IMR-90 (cell line): ENCODE data around the gene LRFN5. TPM values are rescaled to one million over a fixed set of nuclear protein-coding genes. Genes with fewer than 3 reads are reported as not detected.

Experiments
- ATAC-seq: fragments of 200-7000 bp; cut with Tn5 transposase; 2 replicates; pipeline ENCODE4 v1.9.1; 2020; ENCODE audit warnings: low read depth, mild to moderate bottlenecking, moderate library complexity
- BruUV-seq: library from RNA; stranded (reverse); fragments of 400-500 nt; replicated peaks from 2 replicates; lab custom pipeline; 2021; lab: Mats Ljungman, UMichigan
- CTCF ChIA-PET: fragments of 300-600 bp; formaldehyde crosslinking; extraction: SDS; loops from one replicate; lab custom pipeline; 2021; ENCODE audit warnings: antibody characterized with exemption; lab: Yijun Ruan, JAX
- POLR2A ChIA-PET: fragments of 300-600 bp; sonication (Branson Sonifier 250); formaldehyde crosslinking; loops from one replicate; lab custom pipeline; 2022; ENCODE audit warnings: antibody characterized with exemption; ENCODE audit not compliant: unreplicated experiment; lab: Charles Lee
- DNase-seq: peaks from one replicate; pipeline ENCODE4 v3.0.0; 2013
- H2AFZ ChIP-seq: replicated peaks from 2 replicates; pipeline ENCODE3; 2013; ENCODE audit warnings: low read length, mild to moderate bottlenecking; ENCODE audit not compliant: poor library complexity
- H2AK5ac ChIP-seq: 2 replicates; pipeline ENCODE4 v1.6.1; 2013; ENCODE audit warnings: low read depth, low read length, inconsistent platforms
- H2AK9ac ChIP-seq: replicated peaks from 2 replicates; pipeline ENCODE3; 2013; ENCODE audit warnings: mild to moderate bottlenecking, low read depth, low read length, moderate library complexity; ENCODE audit not compliant: poor library complexity
- H2BK120ac ChIP-seq: 2 replicates; pipeline ENCODE4 v1.6.1; 2013; ENCODE audit warnings: low read depth, low read length, inconsistent platforms
- H2BK15ac ChIP-seq: 3 replicates; pipeline ENCODE4 v1.6.1; 2013; ENCODE audit warnings: low read depth, low read length, inconsistent platforms
- H2BK20ac ChIP-seq: 2 replicates; pipeline ENCODE4 v1.6.1; 2013; ENCODE audit warnings: low read depth, mild to moderate bottlenecking, inconsistent platforms, low read length, moderate library complexity
- H2BK5ac ChIP-seq: 2 replicates; pipeline ENCODE4 v1.6.1; 2013; ENCODE audit warnings: mild to moderate bottlenecking, low read depth, low read length, inconsistent platforms; ENCODE audit not compliant: poor library complexity, severe bottlenecking
- H3K14ac ChIP-seq: replicated peaks from 2 replicates; pipeline ENCODE4 v1.6.1; 2013; ENCODE audit warnings: low read depth, low read length, inconsistent platforms
- H3K18ac ChIP-seq: 2 replicates; pipeline ENCODE4 v1.6.1; 2013; ENCODE audit warnings: low read depth, low read length, control low read depth
- H3K23ac ChIP-seq: 2 replicates; pipeline ENCODE4 v1.6.1; 2013; ENCODE audit warnings: low read depth, low read length, inconsistent platforms
- H3K27ac ChIP-seq: 2 replicates; pipeline ENCODE4 v1.5.1; 2013; ENCODE audit warnings: mild to moderate bottlenecking, control low read depth, low read length; ENCODE audit not compliant: insufficient read depth
- H3K27me3 ChIP-seq: 2 replicates; pipeline ENCODE4 v1.6.1; 2013; ENCODE audit warnings: low read length; ENCODE audit not compliant: control insufficient read depth, insufficient read depth
- H3K36me3 ChIP-seq: 2 replicates; pipeline ENCODE4 v1.6.1; 2013; ENCODE audit warnings: low read length, mixed read lengths; ENCODE audit not compliant: control insufficient read depth, insufficient read depth
- H3K4ac ChIP-seq: 2 replicates; pipeline ENCODE4 v1.6.1; 2013; ENCODE audit warnings: low read depth, low read length, inconsistent platforms
- H3K4me1 ChIP-seq: 2 replicates; pipeline ENCODE4 v1.6.1; 2013; ENCODE audit warnings: low read length, mixed read lengths; ENCODE audit not compliant: control insufficient read depth, insufficient read depth
- H3K4me2 ChIP-seq: 2 replicates; pipeline ENCODE4 v1.6.1; 2013; ENCODE audit warnings: low read depth, mild to moderate bottlenecking, control low read depth, low read length, moderate library complexity
- H3K4me3 ChIP-seq: 2 replicates; pipeline ENCODE4 v1.5.1; 2013; ENCODE audit warnings: low read depth, mild to moderate bottlenecking, control low read depth, low read length, moderate library complexity; ENCODE audit not compliant: insufficient read depth
- H3K56ac ChIP-seq: 2 replicates; pipeline ENCODE4 v1.6.1; 2013; ENCODE audit warnings: low read length, inconsistent platforms; ENCODE audit not compliant: insufficient read depth; ENCODE audit errors: extremely low read depth
- H3K79me1 ChIP-seq, 2 experiments: 2 replicates each; pipeline ENCODE4 v1.6.1; 2013; ENCODE audit warnings: low read length in 2 of 2, inconsistent platforms in 1 of 2, low read depth in 1 of 2
- H3K9ac ChIP-seq: 2 replicates; pipeline ENCODE4 v1.6.1; 2013; ENCODE audit warnings: low read depth, low read length, control low read depth
- H3K9me1 ChIP-seq: 2 replicates; pipeline ENCODE4 v1.6.1; 2013; ENCODE audit warnings: low read length, inconsistent platforms; ENCODE audit not compliant: insufficient read depth
- H3K9me3 ChIP-seq: 2 replicates; pipeline ENCODE4 v1.6.1; 2013; ENCODE audit warnings: low read length; ENCODE audit not compliant: control insufficient read depth, insufficient read depth
- H4K20me1 ChIP-seq: 2 replicates; pipeline ENCODE4 v1.6.1; 2013; ENCODE audit warnings: low read length, inconsistent platforms; ENCODE audit not compliant: insufficient read depth
- H4K5ac ChIP-seq: 2 replicates; pipeline ENCODE4 v1.6.1; 2013; ENCODE audit warnings: mild to moderate bottlenecking, low read depth, low read length, control low read depth
- H4K8ac ChIP-seq, 2 experiments: 2 replicates each; pipeline ENCODE4 v1.6.1; 2013; ENCODE audit warnings: low read depth in 2 of 2, low read length in 2 of 2, control low read depth in 1 of 2, inconsistent platforms in 1 of 2
- H4K91ac ChIP-seq: 2 replicates; pipeline ENCODE4 v1.6.1; 2013; ENCODE audit warnings: low read depth, low read length, inconsistent platforms; ENCODE audit not compliant: insufficient read depth
- BHLHE40 ChIP-seq: fragments of 150-350 bp; IDR thresholded peaks from 2 replicates; pipeline ENCODE4 v1.6.1; 2016; ENCODE audit warnings: mild to moderate bottlenecking, low read depth, low read length
- CEBPB ChIP-seq: IDR thresholded peaks from 2 replicates; pipeline ENCODE4 v1.6.1; 2012; ENCODE audit warnings: low read depth, low read length, improper control_type of control experiment
- CHD1 ChIP-seq: IDR thresholded peaks from 2 replicates; pipeline ENCODE4 v1.6.1; 2012; ENCODE audit warnings: low read depth, low read length, improper control_type of control experiment
- CTCF ChIP-seq: conservative IDR thresholded peaks from 2 replicates; pipeline ENCODE4 v1.5.1; 2012; ENCODE audit warnings: mild to moderate bottlenecking, low read depth, low read length, improper control_type of control experiment
- ELK1 ChIP-seq: fragments of 150-350 bp; IDR thresholded peaks from 2 replicates; pipeline ENCODE4 v1.6.1; 2016; ENCODE audit warnings: low read depth, mild to moderate bottlenecking, low read length, moderate library complexity, borderline replicate concordance
- FOS ChIP-seq: fragments of 150-350 bp; IDR thresholded peaks from 2 replicates; pipeline ENCODE4 v1.6.1; 2016; ENCODE audit warnings: low read depth, low read length
- MAFK ChIP-seq: IDR thresholded peaks from 2 replicates; pipeline ENCODE4 v1.6.1; 2012; ENCODE audit warnings: low read depth, low read length, improper control_type of control experiment
- MAZ ChIP-seq: IDR thresholded peaks from 2 replicates; pipeline ENCODE4 v1.6.1; 2012; ENCODE audit warnings: low read depth, mild to moderate bottlenecking, low read length, improper control_type of control experiment, moderate library complexity, borderline replicate concordance
- MXI1 ChIP-seq: IDR thresholded peaks from 2 replicates; pipeline ENCODE4 v1.6.1; 2012; ENCODE audit warnings: low read depth, mild to moderate bottlenecking, low read length, moderate library complexity, borderline replicate concordance
- NFE2L2 ChIP-seq: fragments of 150-350 bp; IDR thresholded peaks from 2 replicates; pipeline ENCODE4 v1.6.1; 2016; ENCODE audit warnings: low read depth, mild to moderate bottlenecking, low read length
- POLR2A ChIP-seq: IDR thresholded peaks from 2 replicates; pipeline ENCODE4 v1.6.1; 2012; ENCODE audit warnings: mild to moderate bottlenecking, low read depth, low read length
- RAD21 ChIP-seq: IDR thresholded peaks from 2 replicates; pipeline ENCODE4 v1.6.1; 2012; ENCODE audit warnings: low read length, improper control_type of control experiment
- RCOR1 ChIP-seq: IDR thresholded peaks from 2 replicates; pipeline ENCODE4 v1.6.1; 2012; ENCODE audit warnings: mild to moderate bottlenecking, low read length, improper control_type of control experiment; ENCODE audit not compliant: insufficient replicate concordance
- RFX5 ChIP-seq: IDR thresholded peaks from 2 replicates; pipeline ENCODE4 v1.8.0; 2012; ENCODE audit warnings: low read depth, mild to moderate bottlenecking, low read length, moderate library complexity
- SMC3 ChIP-seq: fragments of 150-350 bp; IDR thresholded peaks from 2 replicates; pipeline ENCODE4 v1.6.1; 2016; ENCODE audit warnings: low read depth, mild to moderate bottlenecking, antibody characterized with exemption, low read length, moderate library complexity
- USF2 ChIP-seq: fragments of 150-350 bp; IDR thresholded peaks from 2 replicates; pipeline ENCODE4 v1.6.1; 2017; ENCODE audit warnings: mild to moderate bottlenecking, antibody characterized with exemption, low read length, low read depth
- WGBS, 2 experiments: methylation state at CpG; one replicate each; pipeline versions ENCODE4 v1.1.5 to v1.1.7; 2013; ENCODE audit warnings: missing lambda C conversion rate in 2 of 2; ENCODE audit not compliant: insufficient read length in 1 of 2; ENCODE audit errors: extremely low coverage in 2 of 2; 5-methylcytosine and 5-hydroxymethylcytosine counted together
- dilution Hi-C: fragments of 300-500 bp; cut with HindIII; formaldehyde crosslinking; loops from one replicate; pipeline ENCODE4 v1.14.3; 2018; ENCODE audit warnings: low sequenced_read_pairs; ENCODE audit not compliant: unreplicated experiment
- in situ Hi-C: fragments of 300-500 bp; cut with MboI; formaldehyde crosslinking; loops from 3 replicates; pipeline ENCODE4 v1.14.3; 2019; ENCODE audit warnings: low sequenced_read_pairs, inconsistent platforms, mixed read lengths
- intact Hi-C: fragments of 100-400 bp; cut with micrococcal nuclease; formaldehyde crosslinking; loops from 2 replicates; pipeline ENCODE4 v1.10.0; 2022
- polyA plus RNA-seq, 3 experiments: library from polyadenylated mRNA; depleted of rRNA; stranded (reverse); fragments of >200 nt; gene quantifications; 2 replicates each; pipeline ENCODE4 v1.2.3, GENCODE V29; 2012; ENCODE audit warnings: low replicate concordance in 1 of 3
- total RNA-seq: library from RNA; depleted of rRNA; stranded (reverse); fragments of >200 nt; gene quantifications from 2 replicates; pipeline ENCODE4 v1.2.3, GENCODE V29; 2012

The LRFN5 gene
- total and polyA plus RNA-seq, 2 of the 4 experiments (the other 2 are of a cell fraction) = 1.8 to 3.6 TPM

GRCh38 chr14:41570415-41571155 lies 36.1 kb upstream of the LRFN5 start:
- no peak overlapping the region for H2BK20ac ChIP-seq
- POLR2A ChIA-PET = no interaction called here
- no peak overlapping the region for H3K27ac ChIP-seq
- no peaks in the 10 kb centered on the region for H3K27me3 ChIP-seq
- no peak overlapping the region for H3K4ac ChIP-seq
- H2BK120ac ChIP-seq = no peak overlapping the region
- in situ Hi-C loops (no loop called here), dilution Hi-C loops (no loop called here), intact Hi-C loops (no loop called here)
- no peak overlapping the region for H3K23ac ChIP-seq
- WGBS, 2 experiments = 37% methylated on average over 3 of the region's 5 CpGs; no CpG with 5 or more reads in 1 of the 2 experiments
- CTCF ChIA-PET = no interaction called here
- H2AFZ ChIP-seq = no peak overlapping the region
- no peak overlapping the region for H3K4me3 ChIP-seq
- H3K4me2 ChIP-seq = no peak overlapping the region
- no peak overlapping the region for H3K18ac ChIP-seq
- H3K4me1 ChIP-seq = no peaks in the 10 kb centered on the region
- H3K56ac ChIP-seq = no peak overlapping the region
- no peak overlapping the region for H2AK5ac ChIP-seq
- H4K20me1 ChIP-seq = no peaks in the 10 kb centered on the region
- no peak overlapping the region for H3K9ac ChIP-seq
- TF ChIP-seq CTCF (no peak), NFE2L2 (no peak), MAZ (no peak), POLR2A (no peak), CEBPB (no peak), RFX5 (no peak), ELK1 (no peak), RAD21 (no peak), MXI1 (no peak), CHD1 (no peak), MAFK (no peak), BHLHE40 (no peak), FOS (no peak), USF2 (no peak), SMC3 (no peak), RCOR1 (no peak)
- BruUV-seq = no TSS peak
- H3K9me1 ChIP-seq = no peaks in the 10 kb centered on the region
- no peak overlapping the region for H4K91ac ChIP-seq
- H4K8ac ChIP-seq = no peak overlapping the region
- no peak overlapping the region for H2BK5ac ChIP-seq
- H2BK15ac ChIP-seq = no peak overlapping the region
- no peak for DNase-seq
- no peak overlapping the region for H4K5ac ChIP-seq
- H3K79me1 ChIP-seq = no peaks in the 10 kb centered on the region
- H3K9me3 ChIP-seq = no peaks in the 10 kb centered on the region
- H3K14ac ChIP-seq = no peak overlapping the region
- no peak overlapping the region for H2AK9ac ChIP-seq
- H3K36me3 ChIP-seq = no peaks in the 10 kb centered on the region
- ATAC-seq = no peak
